ENCODE data around the gene HP1BP3.

The HP1BP3 gene, protein sequence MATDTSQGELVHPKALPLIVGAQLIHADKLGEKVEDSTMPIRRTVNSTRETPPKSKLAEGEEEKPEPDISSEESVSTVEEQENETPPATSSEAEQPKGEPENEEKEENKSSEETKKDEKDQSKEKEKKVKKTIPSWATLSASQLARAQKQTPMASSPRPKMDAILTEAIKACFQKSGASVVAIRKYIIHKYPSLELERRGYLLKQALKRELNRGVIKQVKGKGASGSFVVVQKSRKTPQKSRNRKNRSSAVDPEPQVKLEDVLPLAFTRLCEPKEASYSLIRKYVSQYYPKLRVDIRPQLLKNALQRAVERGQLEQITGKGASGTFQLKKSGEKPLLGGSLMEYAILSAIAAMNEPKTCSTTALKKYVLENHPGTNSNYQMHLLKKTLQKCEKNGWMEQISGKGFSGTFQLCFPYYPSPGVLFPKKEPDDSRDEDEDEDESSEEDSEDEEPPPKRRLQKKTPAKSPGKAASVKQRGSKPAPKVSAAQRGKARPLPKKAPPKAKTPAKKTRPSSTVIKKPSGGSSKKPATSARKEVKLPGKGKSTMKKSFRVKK

DNA sequence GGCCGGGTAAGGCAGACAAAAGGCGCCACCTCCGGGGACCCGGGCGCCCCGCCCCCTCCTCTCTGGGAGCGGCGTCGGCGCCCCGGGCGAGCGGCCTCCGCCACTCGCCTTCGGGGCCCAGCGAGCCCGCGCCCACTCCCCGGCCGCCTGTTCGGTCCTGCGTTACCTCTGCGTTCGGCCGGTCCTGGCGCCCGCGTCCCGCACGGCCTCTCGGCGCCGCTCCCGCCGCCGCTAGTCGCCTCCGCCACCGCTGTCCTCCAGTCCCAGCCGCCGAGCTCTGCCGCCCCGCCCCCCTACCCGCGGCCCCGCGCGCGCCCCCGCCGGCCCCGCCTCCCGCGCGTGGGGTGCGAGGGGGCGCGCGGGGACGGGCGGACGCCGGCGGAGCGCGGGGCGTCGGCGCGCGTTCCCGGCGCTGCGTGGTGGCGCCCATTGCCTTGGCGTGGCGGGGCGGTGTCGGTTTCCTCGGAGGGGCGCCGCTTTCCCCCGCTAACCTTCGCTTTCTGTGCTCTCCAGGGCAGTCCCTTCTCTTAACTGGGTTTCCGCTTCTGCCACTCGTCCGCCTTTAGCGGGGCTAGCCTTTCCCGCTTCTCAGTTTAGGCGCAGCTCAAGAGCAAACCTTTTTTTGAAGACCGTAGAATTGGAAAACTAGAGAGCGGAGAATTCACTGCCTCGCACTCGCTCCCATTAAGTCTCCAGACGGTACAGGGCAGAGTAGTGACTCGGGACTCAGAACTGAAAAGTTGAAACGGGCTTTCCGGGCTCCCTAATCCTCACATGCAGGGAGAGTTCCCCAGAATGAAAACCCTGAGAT, at the start of gene HP1BP3:
HP1BP3 (minus strand) TSS at position 279 of the 811 bp plus-strand sequence. CDS start 6,867 bp downstream, outside the sequence.
- TF ChIP-seq, protein P1, sequence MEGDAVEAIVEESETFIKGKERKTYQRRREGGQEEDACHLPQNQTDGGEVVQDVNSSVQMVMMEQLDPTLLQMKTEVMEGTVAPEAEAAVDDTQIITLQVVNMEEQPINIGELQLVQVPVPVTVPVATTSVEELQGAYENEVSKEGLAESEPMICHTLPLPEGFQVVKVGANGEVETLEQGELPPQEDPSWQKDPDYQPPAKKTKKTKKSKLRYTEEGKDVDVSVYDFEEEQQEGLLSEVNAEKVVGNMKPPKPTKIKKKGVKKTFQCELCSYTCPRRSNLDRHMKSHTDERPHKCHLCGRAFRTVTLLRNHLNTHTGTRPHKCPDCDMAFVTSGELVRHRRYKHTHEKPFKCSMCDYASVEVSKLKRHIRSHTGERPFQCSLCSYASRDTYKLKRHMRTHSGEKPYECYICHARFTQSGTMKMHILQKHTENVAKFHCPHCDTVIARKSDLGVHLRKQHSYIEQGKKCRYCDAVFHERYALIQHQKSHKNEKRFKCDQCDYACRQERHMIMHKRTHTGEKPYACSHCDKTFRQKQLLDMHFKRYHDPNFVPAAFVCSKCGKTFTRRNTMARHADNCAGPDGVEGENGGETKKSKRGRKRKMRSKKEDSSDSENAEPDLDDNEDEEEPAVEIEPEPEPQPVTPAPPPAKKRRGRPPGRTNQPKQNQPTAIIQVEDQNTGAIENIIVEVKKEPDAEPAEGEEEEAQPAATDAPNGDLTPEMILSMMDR (conservative IDR thresholded peaks at IDR 0.05; ENCODE audit: control insufficient read depth, insufficient read depth, low read depth, low read length): no peak
- H3K4me3 ChIP-seq (ENCODE audit: control insufficient read depth, low read depth, low read length): peak within 1 kb of the TSS; percentile 97
- peak; percentile 59 for DNase-seq (ENCODE audit: low read depth)

DNA sequence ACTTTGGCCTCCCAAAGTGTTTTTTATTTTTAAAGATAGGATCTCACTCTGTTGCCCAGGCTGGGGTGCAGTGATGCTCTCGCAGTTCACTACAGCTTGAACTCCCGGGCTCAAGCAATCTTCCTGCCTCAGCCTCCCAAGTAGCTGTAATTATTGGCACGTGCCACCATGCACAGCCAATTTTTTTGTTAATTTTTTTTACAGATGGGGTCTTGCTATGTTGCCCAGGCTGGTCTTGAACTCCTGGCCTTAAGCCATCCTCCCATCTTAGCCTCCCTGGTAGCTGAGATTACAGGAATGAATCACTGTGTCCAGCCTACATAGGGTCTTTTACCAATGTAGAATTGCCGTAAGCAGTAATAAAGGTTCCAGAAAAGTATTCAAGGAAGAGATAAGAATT, 49.1 kb upstream of the HP1BP3 start:
- no peak for DNase-seq (ENCODE audit: low read depth)
- no peak overlapping the region for H3K4me3 ChIP-seq (ENCODE audit: control insufficient read depth, low read depth, low read length)
- TF ChIP-seq, protein P1 (conservative IDR thresholded peaks at IDR 0.05; ENCODE audit: control insufficient read depth, insufficient read depth, low read depth, low read length): no peak

DNA sequence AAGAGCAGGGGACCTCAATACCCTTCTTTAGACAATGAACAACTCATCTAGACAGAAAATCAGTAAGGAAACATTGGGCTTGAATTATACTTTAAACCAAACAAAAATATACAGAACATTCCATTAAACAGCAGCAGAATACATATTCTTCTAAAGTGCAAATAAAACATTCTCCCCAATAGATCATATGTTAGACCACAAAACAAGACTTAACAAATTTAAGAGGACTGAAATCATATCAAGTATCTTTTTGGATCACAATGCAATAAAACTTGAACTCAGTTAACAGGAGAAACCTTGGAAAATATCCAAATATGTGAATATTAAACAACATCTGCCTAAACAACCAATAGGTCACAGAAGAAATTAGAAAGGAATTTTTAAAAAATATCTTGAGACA, 47.7 kb upstream of the HP1BP3 start:
- TF ChIP-seq, protein P1 (conservative IDR thresholded peaks at IDR 0.05; ENCODE audit: control insufficient read depth, insufficient read depth, low read depth, low read length): no peak

DNA sequence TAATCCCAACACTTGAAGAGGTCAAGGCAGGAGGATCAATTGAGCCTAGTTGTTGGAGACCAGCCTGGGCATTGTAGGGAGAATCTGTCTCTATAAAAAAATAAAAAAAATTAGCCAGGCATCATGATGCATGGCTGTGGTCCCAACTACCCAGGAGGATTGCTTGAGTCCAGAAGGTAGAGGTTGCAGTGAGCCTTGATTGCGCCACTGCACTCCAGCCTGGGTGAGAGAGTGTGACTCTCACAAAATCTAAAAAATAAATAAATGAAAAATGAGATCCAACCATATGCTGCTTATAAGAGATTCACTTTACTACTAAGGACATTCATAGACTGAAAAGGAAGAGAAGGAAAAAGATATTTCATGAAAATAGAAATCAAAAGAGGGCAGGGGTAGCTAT, 47.1 kb upstream of the HP1BP3 start:
- TF ChIP-seq, protein P1 (conservative IDR thresholded peaks at IDR 0.05; ENCODE audit: control insufficient read depth, insufficient read depth, low read depth, low read length): no peak
- DNase-seq (ENCODE audit: low read depth): no peak
- H3K4me3 ChIP-seq (ENCODE audit: control insufficient read depth, low read depth, low read length): no peak overlapping the region

More for the DNA sequence above, 47.7 kb upstream of the HP1BP3 start:
- H3K4me3 ChIP-seq (ENCODE audit: control insufficient read depth, low read depth, low read length): no peak overlapping the region
- no peak for DNase-seq (ENCODE audit: low read depth)

DNA sequence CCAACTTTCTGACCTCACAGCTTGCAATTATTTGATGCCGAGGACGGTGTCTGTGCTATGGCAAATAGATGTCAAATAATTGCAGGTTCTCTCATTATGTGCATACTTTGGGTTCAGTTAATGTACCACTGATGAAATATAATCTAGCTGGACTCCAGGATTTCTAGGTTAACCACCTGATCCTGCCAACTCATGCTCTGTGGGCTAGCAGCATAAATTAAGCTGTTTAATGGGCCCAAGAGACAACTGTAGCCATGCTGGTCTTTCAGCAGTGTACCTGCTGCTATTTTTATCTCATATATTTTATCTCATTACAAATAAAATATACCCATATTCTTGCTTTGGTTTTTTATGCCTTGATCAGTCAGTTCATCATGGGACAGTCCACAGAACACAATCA, 43.3 kb upstream of the HP1BP3 start:
- no peak for DNase-seq (ENCODE audit: low read depth)

DNA sequence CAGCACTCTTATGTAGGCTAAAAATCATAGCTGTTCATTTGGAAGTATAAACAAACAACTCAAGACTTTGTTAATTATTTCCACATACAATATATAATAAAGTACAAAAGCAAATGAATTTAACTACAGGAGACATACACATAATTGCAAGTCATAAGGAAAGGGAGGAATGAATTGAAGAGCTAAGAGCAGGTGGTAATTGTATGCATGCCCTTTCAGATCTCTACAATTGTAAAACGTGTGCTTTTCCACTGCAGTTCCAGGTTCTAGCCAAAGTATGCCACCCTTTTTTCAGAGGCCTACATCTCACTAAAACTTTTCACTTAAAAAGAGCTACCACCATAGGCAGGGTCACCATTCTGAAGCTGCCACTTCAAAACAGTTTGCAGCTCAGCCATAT, 42.8 kb upstream of the HP1BP3 start:
- no peak for DNase-seq (ENCODE audit: low read depth)
- no peak overlapping the region for H3K4me3 ChIP-seq (ENCODE audit: control insufficient read depth, low read depth, low read length)
- TF ChIP-seq, protein P1 (conservative IDR thresholded peaks at IDR 0.05; ENCODE audit: control insufficient read depth, insufficient read depth, low read depth, low read length): no peak

More for the DNA sequence above, 43.3 kb upstream of the HP1BP3 start:
- TF ChIP-seq, protein P1 (conservative IDR thresholded peaks at IDR 0.05; ENCODE audit: control insufficient read depth, insufficient read depth, low read depth, low read length): no peak
- no peak overlapping the region for H3K4me3 ChIP-seq (ENCODE audit: control insufficient read depth, low read depth, low read length)

Data from fibroblast of mammary gland (primary cell).